Daoy (cell line): ENCODE measurements around the gene PLCB4. TPM values are rescaled to one million over a fixed set of nuclear protein-coding genes. Genes with fewer than 3 reads are reported as not detected.

Experiments
- DNase-seq: peaks from one replicate; pipeline ENCODE4 v3.0.0-alpha.2; 2015; ENCODE audit warnings: low read depth
- total RNA-seq: library from RNA; depleted of rRNA; stranded (reverse); fragments of >200 nt; shearing (Covaris generic); gene quantifications from 2 replicates; pipeline ENCODE4 v1.2.3, GENCODE V29; 2014

PLCB4 gene
- total RNA-seq, 1 experiment from 2014 or later = 3.7 TPM

- DNase-seq = peak; percentile 37
These were observed 35.1 kb downstream of the PLCB4 start for GRCh38 chr20:9103955-9104354.

- DNase-seq = no peak
These were observed 39.4 kb downstream of the PLCB4 start for GRCh38 chr20:9108260-9108659.

GRCh38 chr20:9109566-9109965, 40.7 kb downstream of the PLCB4 start:
- DNase-seq = no peak

GRCh38 chr20:9110365-9110764, 41.5 kb downstream of the PLCB4 start:
- no peak for DNase-seq

GRCh38 chr20:9110916-9111432, 42.1 kb downstream of the PLCB4 start:
- DNase-seq = no peak

- DNase-seq = no peak
These were observed 43.9 kb downstream of the PLCB4 start for GRCh38 chr20:9112541-9113515.

- no peak for DNase-seq
These were observed 45.8 kb downstream of the PLCB4 start for GRCh38 chr20:9114709-9115108.

GRCh38 chr20:9117548-9117947, 48.7 kb downstream of the PLCB4 start:
- no peak for DNase-seq

GRCh38 chr20:9119776-9120175, 50.9 kb downstream of the PLCB4 start:
- peak; percentile 18 for DNase-seq

- DNase-seq = no peak
These were observed 52.3 kb downstream of the PLCB4 start for GRCh38 chr20:9121211-9121610.

GRCh38 chr20:9122571-9122970, 53.7 kb downstream of the PLCB4 start:
- no peak for DNase-seq

- DNase-seq = no peak
These were observed 57.6 kb downstream of the PLCB4 start for GRCh38 chr20:9126527-9126926.

GRCh38 chr20:9128568-9128967, 59.7 kb downstream of the PLCB4 start:
- no peak for DNase-seq

GRCh38 chr20:9129756-9130155, 60.9 kb downstream of the PLCB4 start:
- DNase-seq = no peak

- no peak for DNase-seq
These were observed 61.6 kb downstream of the PLCB4 start for GRCh38 chr20:9130521-9130920.

GRCh38 chr20:9131841-9132240, 63.0 kb downstream of the PLCB4 start:
- no peak for DNase-seq

- DNase-seq = no peak
These were observed 65.5 kb downstream of the PLCB4 start for GRCh38 chr20:9134346-9134745.

GRCh38 chr20:9136114-9136513, 67.2 kb downstream of the PLCB4 start:
- no peak for DNase-seq

- DNase-seq = no peak
These were observed 68.1 kb downstream of the PLCB4 start for GRCh38 chr20:9137001-9137400.

GRCh38 chr20:9139106-9139833, 70.4 kb downstream of the PLCB4 start:
- DNase-seq = no peak

- no peak for DNase-seq
These were observed 71.4 kb downstream of the PLCB4 start for GRCh38 chr20:9140162-9140760.

- DNase-seq = no peak
These were observed 72.2 kb downstream of the PLCB4 start for GRCh38 chr20:9141070-9141469.
